GM12892 (cell line): ENCODE measurements around the gene HOXC9.

Experiments
- DNase-seq: peaks from one replicate; pipeline ENCODE4 v3.0.0; 2011; ENCODE audit not compliant: insufficient read length
- FAIRE-seq: peaks from 2 replicates; lab custom pipeline; 2011; peaks lifted over from hg19 to GRCh38; lab: Jason Lieb, UNC
- POLR2A ChIP-seq: IDR thresholded peaks from 2 replicates; pipeline ENCODE4 v1.6.1; 2011; ENCODE audit warnings: low read depth, low read length, control low read depth
- POLR2AphosphoS5 ChIP-seq: IDR thresholded peaks from 2 replicates; pipeline ENCODE4 v1.6.1; 2011; ENCODE audit warnings: low read depth, low read length, control low read depth
- TAF1 ChIP-seq: IDR thresholded peaks from 2 replicates; pipeline ENCODE4 v1.6.1; 2011; ENCODE audit warnings: low read depth, mild to moderate bottlenecking, control low read depth, low read length, borderline replicate concordance

The HOXC9 gene

GRCh38 chr12:53978477-53979356 lies 21.2 kb upstream of the HOXC9 start:
- DNase-seq (no peak), FAIRE-seq (no peak)
- TF ChIP-seq POLR2A, result no peak
- TF ChIP-seq POLR2AphosphoS5, result no peak
- TF ChIP-seq TAF1, result no peak

- FAIRE-seq (no peak), DNase-seq (no peak)
- no peak for TF ChIP-seq POLR2A
Observed at GRCh38 chr12:53980104-53980801, 19.7 kb upstream of the HOXC9 start.

- FAIRE-seq (peak; percentile 70), DNase-seq (no peak)
- no peak for TF ChIP-seq POLR2AphosphoS5
- no peak for TF ChIP-seq TAF1
- no peak for TF ChIP-seq POLR2A
Observed at GRCh38 chr12:53980802-53981496, 19.0 kb upstream of the HOXC9 start.

GRCh38 chr12:53981634-53982565 lies 18.1 kb upstream of the HOXC9 start:
- TF ChIP-seq TAF1 (no peak), POLR2A (no peak), POLR2AphosphoS5 (no peak)
- FAIRE-seq (no peak), DNase-seq (no peak)

- no peak for TF ChIP-seq POLR2A
- no peak for TF ChIP-seq TAF1
- no peak for TF ChIP-seq POLR2AphosphoS5
- FAIRE-seq (no peak), DNase-seq (no peak)
Observed at GRCh38 chr12:53982648-53983567, 17.1 kb upstream of the HOXC9 start.

- TF ChIP-seq POLR2A (no peak), TAF1 (no peak), POLR2AphosphoS5 (no peak)
- no peak for FAIRE-seq
- no peak for DNase-seq
Observed at GRCh38 chr12:53983568-53983949, 16.4 kb upstream of the HOXC9 start.

- no peak for DNase-seq
- FAIRE-seq, result no peak
Observed at GRCh38 chr12:53983950-53984572, 15.9 kb upstream of the HOXC9 start.

GRCh38 chr12:53984901-53985691 lies 14.9 kb upstream of the HOXC9 start, which contains the start of gene HOXC10:
Gene HOXC10, plus strand, starts transcription at chr12:53985146. Its CDS starts 114 bp downstream, at chr12:53985260.
- FAIRE-seq, result peak; percentile 87
- DNase-seq, result peak; percentile 76
- TF ChIP-seq POLR2A (no peak), TAF1 (no peak)

More at GRCh38 chr12:53983950-53984572, 15.9 kb upstream of the HOXC9 start:
- no peak for TF ChIP-seq POLR2A
- TF ChIP-seq POLR2AphosphoS5, result no peak
- no peak for TF ChIP-seq TAF1

GRCh38 chr12:53985692-53985993 lies 14.3 kb upstream of the HOXC9 start:
- no peak for FAIRE-seq
- TF ChIP-seq POLR2A (no peak), TAF1 (no peak), POLR2AphosphoS5 (no peak)

More at GRCh38 chr12:53985692-53985993, 14.3 kb upstream of the HOXC9 start:
- no peak for DNase-seq
